ENCODE results near the gene SMAP1. TPM values are rescaled to one million over a fixed set of nuclear protein-coding genes. Genes with fewer than 3 reads are reported as not detected.
A peak's percentile ranks its signal among the peaks of the same experiment; 100 is the strongest.

Gene SMAP1
- total and polyA plus RNA-seq, 2 experiments from 2014 or later = 31.1 to 34.6 TPM

- Mint-ChIP-seq H3K9me3 (no peaks in the 10 kb centered on the region), H3K4me1 (peaks cover 40% of the 10 kb centered on the region), H3K27me3 (ENCODE audit: insufficient read depth, low read depth, poor library complexity) (peaks cover 2% of the 10 kb centered on the region), H3K36me3 (ENCODE audit: low read depth) (no peaks in the 10 kb centered on the region), H3K4me3 (no peak overlapping the region), H3K27ac (0 out of 2 replicates have a peak overlapping the region, but pooled peaks have one; percentile 2)
- 0 out of 2 replicates have a peak, but pooled peaks cover 5% of the 10 kb centered on the region for H3K36me3 ChIP-seq (ENCODE audit: insufficient read depth)
- ATAC-seq (peak; percentile 57), DNase-seq (ENCODE audit: low spot score) (no peak)
- H3K27ac ChIP-seq (ENCODE audit: low read depth) = no peak overlapping the region
- H3K4me2 ChIP-seq = no peak overlapping the region
- 0 out of 2 replicates have a peak, but pooled peaks cover 3% of the 10 kb centered on the region for H4K20me1 ChIP-seq (replicated peaks; ENCODE audit: insufficient read depth)
- no peaks in the 10 kb centered on the region for H3K27me3 ChIP-seq (ENCODE audit: insufficient read depth)
- TF ChIP-seq ZNF462 (CRISPR knock-in tag; IDR thresholded peaks at IDR 0.05) = no peak
- no peak for TF ChIP-seq ZNF331 (CRISPR knock-in tag; IDR thresholded peaks at IDR 0.05; ENCODE audit: low read depth)
- TF ChIP-seq STAT1 (IDR thresholded peaks at IDR 0.05; ENCODE audit: unreplicated experiment) = no peak
- no peak for TF ChIP-seq POLR2AphosphoS5 (IDR thresholded peaks at IDR 0.05; ENCODE audit: low read depth)
- TF ChIP-seq CREB1 (CRISPR knock-in tag; IDR thresholded peaks at IDR 0.05; ENCODE audit: low read depth) = no peak
- no peak for TF ChIP-seq EZH2 (IDR thresholded peaks at IDR 0.05; ENCODE audit: low read depth, unreplicated experiment)
- TF ChIP-seq NANOG (IDR thresholded peaks at IDR 0.05; ENCODE audit: borderline replicate concordance) = no peak
- no peak for TF ChIP-seq CTCF (conservative IDR thresholded peaks at IDR 0.05; ENCODE audit: low read depth in 2 of 2)
- TF ChIP-seq EZH2phosphoT487 (IDR thresholded peaks at IDR 0.05; ENCODE audit: unreplicated experiment) = no peak
- no peaks in the 10 kb centered on the region for H3K4me1 ChIP-seq (ENCODE audit: insufficient read depth)
- no peaks in the 10 kb centered on the region for H3K79me2 ChIP-seq (replicated peaks; ENCODE audit: insufficient read depth)
- H3K4me3 ChIP-seq = no peak overlapping the region
- H2AFZ ChIP-seq = no peak overlapping the region
- no peaks in the 10 kb centered on the region for H3K9me2 ChIP-seq (ENCODE audit: insufficient read depth)
- no peaks in the 10 kb centered on the region for H3F3A ChIP-seq (replicated peaks; ENCODE audit: low read depth)
Observed at GRCh38 chr6:70847106-70848084, 179.7 kb downstream of the SMAP1 start.
